CD4-positive, CD25-positive, alpha-beta regulatory T cell (primary cell): ENCODE data around the gene CC2D1A. TPM values are rescaled to one million over a fixed set of nuclear protein-coding genes. Genes with fewer than 3 reads are reported as not detected.
A peak's percentile ranks its signal among the peaks of the same experiment; 100 is the strongest.

ENCODE experiments used
- ATAC-seq, 2 donors: fragments of 150-1000 bp; cut with Tn5 transposase; one replicate each; pipeline ENCODE4 v1.10.0; 2021; ENCODE audit warnings: low read depth in 2 of 2, moderate number of reproducible peaks in 2 of 2, moderate library complexity in 1 of 2
- DNase-seq, 3 donors: peaks; one replicate each; pipeline versions ENCODE4 v3.0.0 to v3.0.0-alpha.2; 2012 to 2022; ENCODE audit warnings: mixed read lengths in 1 of 3
- H3K27ac ChIP-seq: one replicate; pipeline ENCODE4 v1.7.0; 2013; ENCODE audit warnings: mild to moderate bottlenecking, low read length; ENCODE audit not compliant: insufficient read depth, poor library complexity, severe bottlenecking
- H3K27me3 ChIP-seq: one replicate; pipeline ENCODE4 v1.7.0; 2013; ENCODE audit warnings: low read length; ENCODE audit not compliant: control insufficient read depth, insufficient read depth
- H3K36me3 ChIP-seq: one replicate; pipeline ENCODE4 v1.7.0; 2013; ENCODE audit warnings: mild to moderate bottlenecking, low read length, moderate library complexity; ENCODE audit not compliant: control insufficient read depth, insufficient read depth
- H3K4me1 ChIP-seq: 2 replicates; pipeline ENCODE4 v1.7.0; 2013; ENCODE audit warnings: mild to moderate bottlenecking, low read length; ENCODE audit not compliant: insufficient read depth, control insufficient read depth, poor library complexity, severe bottlenecking
- H3K4me3 ChIP-seq: one replicate; pipeline ENCODE4 v1.7.0; 2013; ENCODE audit warnings: low read depth, mild to moderate bottlenecking, low read length, moderate library complexity
- H3K9me3 ChIP-seq, 2 experiments: 1 replicate in 1 of 2; 2 replicates in 1 of 2; pipeline ENCODE4 v1.7.0; 2013; ENCODE audit warnings: low read length in 2 of 2, mild to moderate bottlenecking in 1 of 2, moderate library complexity in 1 of 2; ENCODE audit not compliant: control insufficient read depth in 2 of 2
- H3K27ac Mint-ChIP-seq, 3 donors: one replicate each; pipeline ENCODE4 v1.8.0; 2020 to 2022; ENCODE audit warnings: mild to moderate bottlenecking in 3 of 3, mixed read lengths in 3 of 3, moderate library complexity in 2 of 3
- H3K27me3 Mint-ChIP-seq: one replicate; pipeline ENCODE4 v1.8.0; 2022; ENCODE audit warnings: mild to moderate bottlenecking, mixed read lengths
- H3K36me3 Mint-ChIP-seq: one replicate; pipeline ENCODE4 v1.8.0; 2020; ENCODE audit warnings: mixed read lengths
- H3K4me1 Mint-ChIP-seq, 4 donors: one replicate each; pipeline ENCODE4 v1.8.0; 2020 to 2022; ENCODE audit warnings: mixed read lengths in 4 of 4, mild to moderate bottlenecking in 1 of 4
- H3K4me3 Mint-ChIP-seq, 4 donors: one replicate each; pipeline ENCODE4 v1.8.0; 2020 to 2022; ENCODE audit warnings: mild to moderate bottlenecking in 4 of 4, mixed read lengths in 4 of 4, moderate library complexity in 3 of 4
- H3K9me3 Mint-ChIP-seq, 7 donors: one replicate each; pipeline ENCODE4 v1.8.0; 2020 to 2022; ENCODE audit warnings: mixed read lengths in 7 of 7, mild to moderate bottlenecking in 3 of 7, moderate library complexity in 2 of 7
- polyA plus RNA-seq, 4 donors: library from polyadenylated mRNA; unstranded; fragments of 300-500 nt; fragmentation: Illumina TruSeq; gene quantifications; one replicate each; pipeline ENCODE4 v1.2.3, GENCODE V29; 2021
- total RNA-seq: library from RNA; stranded (reverse); gene quantifications from one replicate; pipeline ENCODE4 v1.2.3, GENCODE V29; 2022

CC2D1A gene
- total and polyA plus RNA-seq, 5 donors from 2014 or later: 3.7 to 35.0 (median 4.5) TPM

GRCh38 chr19:13935765-13936510 lies 29.9 kb downstream of the CC2D1A start:
- Histone ChIP-seq H3K27me3 (peaks cover 2% of the 10 kb centered on the region), H3K27ac (no peak overlapping the region), H3K36me3 (no peaks in the 10 kb centered on the region), H3K4me1 (no peaks in the 10 kb centered on the region), H3K4me3 (no peak overlapping the region), H3K9me3 (no peaks in the 10 kb centered on the region)
- Mint-ChIP-seq H3K4me1 (peaks cover 0 to 11% (median 3%) of the 10 kb centered on the region in 4 donors), H3K4me3 (no peak overlapping the region), H3K27me3 (peaks cover 10% of the 10 kb centered on the region), H3K9me3 (peaks cover 0 to 2% (median 0%) of the 10 kb centered on the region in 7 donors), H3K36me3 (no peaks in the 10 kb centered on the region), H3K27ac (no peak overlapping the region)
- ATAC-seq (no peak), DNase-seq (no peak)

GRCh38 chr19:13937479-13938300 lies 31.7 kb downstream of the CC2D1A start:
- Mint-ChIP-seq H3K27me3 (peaks cover 10% of the 10 kb centered on the region), H3K9me3 (peaks cover 0 to 5% (median 0%) of the 10 kb centered on the region in 7 donors), H3K4me3 (no peak overlapping the region), H3K27ac (no peak overlapping the region), H3K4me1 (peaks cover 0 to 11% (median 3%) of the 10 kb centered on the region in 4 donors), H3K36me3 (no peaks in the 10 kb centered on the region)
- DNase-seq (no peak), ATAC-seq (no peak)
- Histone ChIP-seq H3K27me3 (peaks cover 2% of the 10 kb centered on the region), H3K9me3 (peaks cover 4 to 6% of the 10 kb centered on the region in 2 experiments), H3K27ac (no peak overlapping the region), H3K4me1 (no peaks in the 10 kb centered on the region), H3K36me3 (no peaks in the 10 kb centered on the region), H3K4me3 (no peak overlapping the region)

GRCh38 chr19:13938301-13939064 lies 32.5 kb downstream of the CC2D1A start, which contains the start of gene PODNL1:
PODNL1 (minus strand) TSS chr19:13938417; CDS start chr19:13938181, 236 bp downstream.
- ATAC-seq: no peak
- no peak within 1 kb of the TSS for H3K27ac Mint-ChIP-seq

GRCh38 chr19:13942023-13942684 lies 36.2 kb downstream of the CC2D1A start:
- DNase-seq: no peak
- peaks cover 2% of the 10 kb centered on the region for H3K27me3 ChIP-seq
- Mint-ChIP-seq H3K4me3 (no peak overlapping the region), H3K36me3 (no peaks in the 10 kb centered on the region), H3K27ac (no peak overlapping the region), H3K9me3 (peaks cover 0 to 5% (median 0%) of the 10 kb centered on the region in 7 donors), H3K27me3 (peaks cover 5% of the 10 kb centered on the region), H3K4me1 (peaks cover 0 to 2% (median 0%) of the 10 kb centered on the region in 4 donors)
- no peaks in the 10 kb centered on the region for H3K36me3 ChIP-seq
- no peak for ATAC-seq
- H3K4me1 ChIP-seq: no peaks in the 10 kb centered on the region
- H3K4me3 ChIP-seq: no peak overlapping the region
- H3K27ac ChIP-seq: no peak overlapping the region
- peaks cover 4 to 6% of the 10 kb centered on the region in 2 experiments for H3K9me3 ChIP-seq

More at GRCh38 chr19:13938301-13939064, 32.5 kb downstream of the CC2D1A start, which contains the start of gene PODNL1:
- H3K4me3 Mint-ChIP-seq: no peak within 1 kb of the TSS
- Histone ChIP-seq H3K27ac (no peak within 1 kb of the TSS), H3K9me3 (peaks cover 4 to 6% of the 10 kb centered on the region in 2 experiments), H3K36me3 (no peaks in the 10 kb centered on the region), H3K27me3 (peaks cover 2% of the 10 kb centered on the region), H3K4me3 (no peak within 1 kb of the TSS), H3K4me1 (no peaks in the 10 kb centered on the region)
- H3K9me3 Mint-ChIP-seq: peaks cover 0 to 5% (median 0%) of the 10 kb centered on the region in 7 donors
- peaks cover 10% of the 10 kb centered on the region for H3K27me3 Mint-ChIP-seq
- H3K4me1 Mint-ChIP-seq: peaks cover 0 to 9% (median 3%) of the 10 kb centered on the region in 4 donors
- DNase-seq: no peak
- no peaks in the 10 kb centered on the region for H3K36me3 Mint-ChIP-seq

- peaks cover 0 to 5% (median 0%) of the 10 kb centered on the region in 7 donors for H3K9me3 Mint-ChIP-seq
- no peak for ATAC-seq
- H3K4me1 Mint-ChIP-seq: no peaks in the 10 kb centered on the region
- Histone ChIP-seq H3K4me3 (no peak overlapping the region), H3K27me3 (no peaks in the 10 kb centered on the region), H3K9me3 (peaks cover 4 to 6% of the 10 kb centered on the region in 2 experiments), H3K4me1 (no peaks in the 10 kb centered on the region), H3K36me3 (no peaks in the 10 kb centered on the region), H3K27ac (no peak overlapping the region)
- DNase-seq: no peak
- H3K27ac Mint-ChIP-seq: no peak overlapping the region
- no peak overlapping the region for H3K4me3 Mint-ChIP-seq
- H3K27me3 Mint-ChIP-seq: no peaks in the 10 kb centered on the region
- no peaks in the 10 kb centered on the region for H3K36me3 Mint-ChIP-seq
Observed at GRCh38 chr19:13946414-13946813, 40.4 kb downstream of the CC2D1A start.

GRCh38 chr19:13951043-13951442 lies 45.0 kb downstream of the CC2D1A start:
- Histone ChIP-seq H3K36me3 (peaks cover 15% of the 10 kb centered on the region), H3K9me3 (no peaks in the 10 kb centered on the region), H3K27me3 (no peaks in the 10 kb centered on the region), H3K4me3 (no peak overlapping the region), H3K27ac (no peak overlapping the region), H3K4me1 (peaks cover 16% of the 10 kb centered on the region)
- Mint-ChIP-seq H3K9me3 (no peaks in the 10 kb centered on the region), H3K27ac (peak overlapping the region in 1 of 3 donors; percentile 88), H3K36me3 (no peaks in the 10 kb centered on the region), H3K27me3 (peaks cover 5% of the 10 kb centered on the region), H3K4me1 (peaks cover 0 to 27% (median 4%) of the 10 kb centered on the region in 4 donors), H3K4me3 (peak overlapping the region in 1 of 4 donors; percentile 27)
- no peak for ATAC-seq
- no peak for DNase-seq

GRCh38 chr19:13951799-13952153 lies 45.8 kb downstream of the CC2D1A start:
- peak overlapping the region; percentile 85 for H3K27ac ChIP-seq
- H3K36me3 ChIP-seq: peaks cover 22% of the 10 kb centered on the region
- no peaks in the 10 kb centered on the region for H3K9me3 ChIP-seq
- Mint-ChIP-seq H3K27me3 (peaks cover 5% of the 10 kb centered on the region), H3K27ac (peak overlapping the region in 2 of 3 donors; percentile 88 to 96), H3K9me3 (no peaks in the 10 kb centered on the region), H3K4me3 (peak overlapping the region; percentile 92 to 100 (median 96)), H3K36me3 (no peaks in the 10 kb centered on the region), H3K4me1 (peaks cover 0 to 27% (median 4%) of the 10 kb centered on the region in 4 donors)
- DNase-seq: no peak
- H3K27me3 ChIP-seq: no peaks in the 10 kb centered on the region
- peaks cover 16% of the 10 kb centered on the region for H3K4me1 ChIP-seq
- H3K4me3 ChIP-seq: peak overlapping the region; percentile 67
- ATAC-seq: no peak
